Psoas muscle (tissue), 8 donors: ENCODE measurements around the gene PCCA. TPM values are rescaled to one million over a fixed set of nuclear protein-coding genes. Genes with fewer than 3 reads are reported as not detected.
"Not testable (repeated sequence)": the region's sequence is repeated elsewhere in the genome, so short reads cannot be mapped to it uniquely, and the experiment has no call there.

Experiments
- ATAC-seq, 4 donors: fragments of 200-7000 bp; cut with Tn5 transposase; one replicate each; pipeline ENCODE4 v1.9.1; 2020; ENCODE audit warnings: moderate library complexity in 3 of 4, mild to moderate bottlenecking in 2 of 4
- DNase-seq, 2 donors: peaks; one replicate each; pipeline ENCODE4 v3.0.0-alpha.2; 2020
- H3K27ac ChIP-seq: fragments of 200-600 bp; one replicate; pipeline ENCODE4 v1.8.0; 2022
- H3K27me3 ChIP-seq, 3 donors: fragments of 200-600 bp in 1 of 3; one replicate each; pipeline versions ENCODE4 v1.6.1 to v1.8.0; 2013 to 2022; ENCODE audit warnings: low read length in 2 of 3, mild to moderate bottlenecking in 2 of 3, moderate library complexity in 1 of 3; ENCODE audit not compliant: insufficient read depth in 3 of 3
- H3K36me3 ChIP-seq, 2 donors: fragments of 200-600 bp in 1 of 2; one replicate each; pipeline versions ENCODE4 v1.6.1 to v1.8.0; 2013 to 2022; ENCODE audit warnings: low read depth in 1 of 2, mild to moderate bottlenecking in 1 of 2, moderate library complexity in 1 of 2; ENCODE audit not compliant: insufficient read depth in 1 of 2
- H3K4me1 ChIP-seq: fragments of 200-600 bp; one replicate; pipeline ENCODE4 v1.8.0; 2022
- H3K4me3 ChIP-seq: fragments of 200-600 bp; one replicate; pipeline ENCODE4 v1.8.0; 2022; ENCODE audit warnings: mild to moderate bottlenecking
- H3K9me3 ChIP-seq: fragments of 200-600 bp; one replicate; pipeline ENCODE4 v1.8.0; 2022
- CTCF ChIP-seq: fragments of 200-600 bp; IDR thresholded peaks from one replicate; pipeline ENCODE4 v1.8.0; 2022; ENCODE audit warnings: antibody characterized with exemption
- whole genome bisulfite sequencing, 3 donors: extraction: QIAGEN DNeasy Blood & Tissue Kit; methylation state at CpG; one replicate each; pipeline versions ENCODE4 v1.1.6 to v1.1.7; 2013; 5-methylcytosine and 5-hydroxymethylcytosine counted together
- intact Hi-C, 2 donors: fragments of 100-400 bp; cut with DNase I; formaldehyde crosslinking; loops; one replicate each; pipeline versions ENCODE4 v1.11.0 to v1.14.2; 2022
- polyA plus RNA-seq, 3 donors: library from polyadenylated mRNA; stranded (reverse); fragments of 200-250 nt; gene quantifications; one replicate each; pipeline ENCODE4 v1.2.3, GENCODE V29; 2013
- total RNA-seq, 4 donors: library from RNA; stranded (reverse); fragmentation: NEBNext Ultra II Directional in 2 of 4; extraction: Animal tissue kit (Norgen Biotek cat#: 25700) in 2 of 4; gene quantifications; one replicate each; pipeline versions ENCODE4 v1.2.1 to v1.2.4, GENCODE V29; 2021 to 2023
- donor health status: healthy with polysubstance abuse.
- donor health status: DM: no; HTN: no; CAD: no; lungs with moderate emphysema.
- donor health status: Bipolar disorder and iron deficiency.
- donor health status: healthy.
- donor health status: DM: yes; HTN: yes; CAD: no.
- donor health status: DM: no; HTN: no; CAD: no.
- donor health status: DM: no; HTN: no; CAD: no.
- donor health status: DM: yes; HTN: yes; CAD: no.

The PCCA gene
- total and polyA plus RNA-seq, 7 donors = 6.2 to 23.9 (median 13.3) TPM

GRCh38 chr13:100139817-100140216 is 50.9 kb downstream of the PCCA start:
- Histone ChIP-seq H3K4me3 (no peak overlapping the region), H3K9me3 (no peaks in the 10 kb centered on the region), H3K27me3 (no peaks in the 10 kb centered on the region), H3K36me3 (peaks cover 0 to 1% of the 10 kb centered on the region in 2 donors), H3K27ac (no peak overlapping the region), H3K4me1 (no peaks in the 10 kb centered on the region)
- WGBS, 3 donors = 88 to 100% (median 89%) methylated on average over 1 of the region's 1 CpG
- intact Hi-C loops = no loop called here
- ATAC-seq = no peak
- no peak for TF ChIP-seq CTCF
- DNase-seq = no peak

- no peak overlapping the region for H3K27ac ChIP-seq
- H3K36me3 ChIP-seq = peaks cover 0 to 2% of the 10 kb centered on the region in 2 donors
- 86 to 95% (median 90%) methylated on average over 2 of the region's 2 CpGs for WGBS, 3 donors
- intact Hi-C loops = no loop called here
- H3K4me3 ChIP-seq = no peak overlapping the region
- no peak for TF ChIP-seq CTCF
- no peaks in the 10 kb centered on the region for H3K4me1 ChIP-seq
- no peak for ATAC-seq
- H3K9me3 ChIP-seq = no peaks in the 10 kb centered on the region
- DNase-seq = no peak
- H3K27me3 ChIP-seq = no peaks in the 10 kb centered on the region
Observed at GRCh38 chr13:100140441-100140840, 51.5 kb downstream of the PCCA start.

GRCh38 chr13:100141461-100141961 is 52.6 kb downstream of the PCCA start:
- H3K9me3 ChIP-seq, DNase-seq, intact Hi-C loops, H3K4me1 ChIP-seq, ATAC-seq, H3K4me3 ChIP-seq, H3K27ac ChIP-seq, H3K27me3 ChIP-seq, H3K36me3 ChIP-seq: not testable (repeated sequence)
- WGBS, 3 donors = 90 to 95% (median 90%) methylated on average over 5 of the region's 5 CpGs

- Histone ChIP-seq H3K27me3 (no peaks in the 10 kb centered on the region), H3K9me3 (peaks cover 10% of the 10 kb centered on the region), H3K36me3 (peaks cover 2 to 5% of the 10 kb centered on the region in 2 donors), H3K4me3 (no peak overlapping the region), H3K27ac (no peak overlapping the region), H3K4me1 (no peaks in the 10 kb centered on the region)
- intact Hi-C loops = no loop called here
- ATAC-seq (no peak), DNase-seq (no peak)
- 94 to 96% (median 96%) methylated on average over 3 of the region's 3 CpGs for WGBS, 3 donors
- TF ChIP-seq CTCF = no peak
Observed at GRCh38 chr13:100146534-100146933, 57.6 kb downstream of the PCCA start.

- no peak overlapping the region for H3K4me3 ChIP-seq
- ATAC-seq (no peak), DNase-seq (no peak)
- no peak for TF ChIP-seq CTCF
- peaks cover 2 to 5% of the 10 kb centered on the region in 2 donors for H3K36me3 ChIP-seq
- no peaks in the 10 kb centered on the region for H3K4me1 ChIP-seq
- WGBS, 3 donors = 92 to 98% (median 94%) methylated on average over 4 of the region's 4 CpGs
- peaks cover 10% of the 10 kb centered on the region for H3K9me3 ChIP-seq
- H3K27ac ChIP-seq = no peak overlapping the region
- intact Hi-C loops = no loop called here
- no peaks in the 10 kb centered on the region for H3K27me3 ChIP-seq
Observed at GRCh38 chr13:100147825-100148224, 58.9 kb downstream of the PCCA start.
